GM10266 (cell line): ENCODE results near the gene TEX10.

ENCODE experiments used
- DNase-seq: peaks from one replicate; pipeline ENCODE4 v3.0.0; 2012; ENCODE audit errors: extremely low spot score
- CTCF ChIP-seq: IDR thresholded peaks from 2 replicates; pipeline ENCODE4 v1.5.1; 2012; ENCODE audit warnings: mild to moderate bottlenecking, low read depth; ENCODE audit not compliant: control insufficient read depth, insufficient read depth; ENCODE audit errors: missing control alignments

The TEX10 gene

GRCh38 chr9:100281066-100281465, 71.7 kb downstream of the TEX10 start:
- DNase-seq = no peak
- no peak for TF ChIP-seq CTCF

- DNase-seq = no peak
- no peak for TF ChIP-seq CTCF
These were observed 75.4 kb downstream of the TEX10 start for GRCh38 chr9:100277166-100277979.

GRCh38 chr9:100269656-100270055, 83.1 kb downstream of the TEX10 start:
- no peak for DNase-seq
- no peak for TF ChIP-seq CTCF

GRCh38 chr9:100268271-100268670, 84.5 kb downstream of the TEX10 start:
- no peak for TF ChIP-seq CTCF
- DNase-seq = no peak

- DNase-seq = no peak
- no peak for TF ChIP-seq CTCF
These were observed 85.5 kb downstream of the TEX10 start for GRCh38 chr9:100267211-100267610.
